Activated CD4-positive, alpha-beta T cell treated with anti-CD3 and anti-CD28 coated beads, Interleukin-10, Interleukin-2, amounts not matched to agents 100 ng/mL and 50 ng/mL, durations not matched to agents 16 hours and 8 hours (primary cell): Measurements from ENCODE around the gene ZNF749.
"Not testable (repeated sequence)": the region's sequence is repeated elsewhere in the genome, so short reads cannot be mapped to it uniquely, and the experiment has no call there.

Experiments
- DNase-seq: peaks from one replicate; pipeline ENCODE4 v3.0.0-alpha.2; 2020

ZNF749 gene

DNA sequence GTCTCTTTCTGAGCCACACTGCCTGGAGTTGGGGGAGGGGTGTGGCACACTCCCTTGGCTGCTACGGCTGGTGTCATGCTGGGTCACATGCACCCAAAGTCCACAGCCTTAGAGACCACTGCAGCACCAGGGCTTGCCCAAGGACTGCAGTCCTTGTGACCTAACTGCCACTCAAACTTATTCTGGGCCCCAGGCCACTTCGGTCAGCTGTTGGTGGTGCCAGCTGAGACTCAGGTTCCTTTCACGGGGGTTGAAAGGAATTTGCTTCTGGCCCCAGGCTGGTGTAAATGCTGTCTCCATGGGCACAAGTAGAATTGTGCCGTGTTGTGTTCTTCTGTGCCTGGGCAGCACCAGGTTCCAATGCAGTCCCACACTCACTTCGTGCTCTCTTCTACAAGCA is 31.4 kb downstream of the ZNF749 start:
- DNase-seq = no peak

DNA sequence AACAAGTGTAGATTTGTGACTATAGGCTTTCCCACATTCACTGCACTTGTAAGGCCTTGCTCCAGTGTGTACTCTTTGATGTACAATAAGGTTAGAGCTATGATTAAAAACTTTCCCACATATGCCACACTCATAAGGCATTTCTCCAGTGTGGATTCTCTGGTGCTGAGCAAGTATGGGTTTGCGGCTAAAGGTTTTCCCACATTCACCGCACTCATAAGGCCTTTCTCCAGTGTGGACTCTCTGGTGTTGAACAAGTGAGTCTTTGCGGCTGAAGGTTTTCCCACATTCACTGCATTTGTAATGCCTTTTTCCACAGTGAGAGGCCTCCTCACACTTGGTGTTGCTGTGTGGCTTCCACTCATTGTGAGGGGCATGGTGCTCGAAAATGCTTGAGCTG is 38.5 kb downstream of the ZNF749 start:
- no peak for DNase-seq

- DNase-seq = peak; percentile 93
Measured at GRCh38 chr19:57477191-57478008, 42.3 kb downstream of the ZNF749 start, which contains the start of gene ZNF772. ZNF772 (minus strand) TSS chr19:57477566; CDS start chr19:57477309, 257 bp downstream.

GRCh38 chr19:57487477-57488298 is 52.6 kb downstream of the ZNF749 start, which contains the start of gene ZNF419:
ZNF419 (plus strand) TSS chr19:57487750; CDS start chr19:57487951, 201 bp downstream.
- peak; percentile 95 for DNase-seq

GRCh38 chr19:57488299-57488644 is 53.1 kb downstream of the ZNF749 start:
- not testable (repeated sequence) for DNase-seq
